GM21423 (cell line): ENCODE measurements around the gene SERPINB1.
"Not testable (repeated sequence)": the region's sequence is repeated elsewhere in the genome, so short reads cannot be mapped to it uniquely, and the experiment has no call there.

Experiments used
- ATAC-seq: cut with Tn5 transposase; IDR thresholded peaks from one replicate; pipeline ENCODE4 v1.9.1; 2021; ENCODE audit warnings: mild to moderate bottlenecking, moderate library complexity; ENCODE audit not compliant: unreplicated experiment

Gene SERPINB1

GRCh38 chr6:2841264-2842138 lies at the start of gene SERPINB1:
SERPINB1 (minus strand) TSS chr6:2841863; CDS start chr6:2840586, 1,277 bp downstream.
- ATAC-seq, result peak; percentile 58

GRCh38 chr6:2890976-2891767 lies 49.5 kb upstream of the SERPINB1 start:
- no peak for ATAC-seq

GRCh38 chr6:2885967-2886735 lies 44.5 kb upstream of the SERPINB1 start:
- no peak for ATAC-seq

- ATAC-seq, result no peak
Measured at GRCh38 chr6:2884804-2885203, 43.1 kb upstream of the SERPINB1 start.

GRCh38 chr6:2883673-2884072 lies 42.0 kb upstream of the SERPINB1 start:
- no peak for ATAC-seq

- ATAC-seq, result no peak
Measured at GRCh38 chr6:2881423-2881822, 39.8 kb upstream of the SERPINB1 start.

GRCh38 chr6:2880156-2880555 lies 38.5 kb upstream of the SERPINB1 start:
- not testable (repeated sequence) for ATAC-seq

- no peak for ATAC-seq
Measured at GRCh38 chr6:2877960-2878359, 36.3 kb upstream of the SERPINB1 start.

GRCh38 chr6:2877057-2877882 lies 35.6 kb upstream of the SERPINB1 start:
- ATAC-seq, result no peak

- peak; percentile 36 for ATAC-seq
Measured at GRCh38 chr6:2876210-2877056, 34.8 kb upstream of the SERPINB1 start.

GRCh38 chr6:2875359-2876191 lies 33.9 kb upstream of the SERPINB1 start:
- ATAC-seq, result peak; percentile 1

GRCh38 chr6:2873643-2874042 lies 32.0 kb upstream of the SERPINB1 start:
- ATAC-seq, result no peak

GRCh38 chr6:2872423-2873358 lies 31.0 kb upstream of the SERPINB1 start:
- no peak for ATAC-seq

- ATAC-seq, result no peak
Measured at GRCh38 chr6:2871953-2872352, 30.3 kb upstream of the SERPINB1 start.

GRCh38 chr6:2871102-2871501 lies 29.4 kb upstream of the SERPINB1 start:
- ATAC-seq, result no peak

GRCh38 chr6:2870046-2870636 lies 28.5 kb upstream of the SERPINB1 start:
- no peak for ATAC-seq

- no peak for ATAC-seq
Measured at GRCh38 chr6:2868637-2869036, 27.0 kb upstream of the SERPINB1 start.
